Measurements from ENCODE around the gene MYO6.
A peak's percentile ranks its signal among the peaks of the same experiment; 100 is the strongest.

DNA sequence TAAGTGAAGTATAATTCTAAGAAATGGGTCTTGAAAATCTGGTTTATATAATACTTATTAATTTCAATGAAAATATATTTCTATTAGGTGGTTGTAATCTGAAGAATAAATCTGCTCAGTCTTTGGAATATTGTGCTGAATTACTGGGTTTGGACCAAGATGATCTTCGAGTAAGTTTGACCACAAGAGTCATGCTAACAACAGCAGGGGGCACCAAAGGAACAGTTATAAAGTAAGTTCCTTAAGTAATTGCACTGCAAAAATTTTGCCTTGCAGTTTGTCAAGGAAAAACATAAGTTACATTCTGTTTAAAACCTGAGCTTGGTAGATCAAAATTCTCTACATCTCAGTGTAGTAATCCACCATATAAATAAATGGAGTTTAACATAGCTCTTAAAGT is 106.0 kb downstream of the MYO6 start:
- TF ChIP-seq, protein P1, sequence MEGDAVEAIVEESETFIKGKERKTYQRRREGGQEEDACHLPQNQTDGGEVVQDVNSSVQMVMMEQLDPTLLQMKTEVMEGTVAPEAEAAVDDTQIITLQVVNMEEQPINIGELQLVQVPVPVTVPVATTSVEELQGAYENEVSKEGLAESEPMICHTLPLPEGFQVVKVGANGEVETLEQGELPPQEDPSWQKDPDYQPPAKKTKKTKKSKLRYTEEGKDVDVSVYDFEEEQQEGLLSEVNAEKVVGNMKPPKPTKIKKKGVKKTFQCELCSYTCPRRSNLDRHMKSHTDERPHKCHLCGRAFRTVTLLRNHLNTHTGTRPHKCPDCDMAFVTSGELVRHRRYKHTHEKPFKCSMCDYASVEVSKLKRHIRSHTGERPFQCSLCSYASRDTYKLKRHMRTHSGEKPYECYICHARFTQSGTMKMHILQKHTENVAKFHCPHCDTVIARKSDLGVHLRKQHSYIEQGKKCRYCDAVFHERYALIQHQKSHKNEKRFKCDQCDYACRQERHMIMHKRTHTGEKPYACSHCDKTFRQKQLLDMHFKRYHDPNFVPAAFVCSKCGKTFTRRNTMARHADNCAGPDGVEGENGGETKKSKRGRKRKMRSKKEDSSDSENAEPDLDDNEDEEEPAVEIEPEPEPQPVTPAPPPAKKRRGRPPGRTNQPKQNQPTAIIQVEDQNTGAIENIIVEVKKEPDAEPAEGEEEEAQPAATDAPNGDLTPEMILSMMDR (IDR thresholded peaks at IDR 0.05), result peak; percentile 77
- no peak for TF ChIP-seq ZFX (IDR thresholded peaks at IDR 0.05; ENCODE audit: borderline replicate concordance)

All from 22Rv1 (cell line).